Activated B cell treated with CpG ODN at 0.5 μM for 24 hours (primary cell): ENCODE data around the gene XPNPEP2. TPM values are rescaled to one million over a fixed set of nuclear protein-coding genes. Genes with fewer than 3 reads are reported as not detected.

ENCODE experiments used
- ATAC-seq: fragments of 200-7000 bp; cut with Tn5 transposase; one replicate; pipeline ENCODE4 v1.10.0; 2021; ENCODE audit warnings: low read depth, mild to moderate bottlenecking, moderate library complexity
- CTCF ChIA-PET: fragments of 350-600 bp; sonication (Branson Sonifier 250); formaldehyde crosslinking; loops from one replicate; lab custom pipeline; 2021; ENCODE audit warnings: antibody characterized with exemption; lab: Charles Lee
- POLR2A ChIA-PET: fragments of 350-600 bp; sonication (Branson Sonifier 250); formaldehyde crosslinking; loops from one replicate; lab custom pipeline; 2021; ENCODE audit warnings: antibody characterized with exemption; lab: Charles Lee
- DNase-seq: peaks from one replicate; pipeline ENCODE4 v3.0.0; 2022
- H3K27ac Mint-ChIP-seq: one replicate; pipeline ENCODE4 v1.8.0; 2020; ENCODE audit warnings: mixed read lengths
- H3K27me3 Mint-ChIP-seq: one replicate; pipeline ENCODE4 v1.8.0; 2021; ENCODE audit warnings: mixed read lengths
- H3K36me3 Mint-ChIP-seq: one replicate; pipeline ENCODE4 v1.8.0; 2021; ENCODE audit warnings: low read depth, mixed read lengths
- H3K4me1 Mint-ChIP-seq: one replicate; pipeline ENCODE4 v1.8.0; 2021; ENCODE audit warnings: mixed read lengths
- H3K4me3 Mint-ChIP-seq: one replicate; pipeline ENCODE4 v1.8.0; 2020; ENCODE audit warnings: mild to moderate bottlenecking, mixed read lengths
- H3K9me3 Mint-ChIP-seq: one replicate; pipeline ENCODE4 v1.8.0; 2020; ENCODE audit warnings: mixed read lengths
- intact Hi-C: fragments of 100-400 bp; cut with micrococcal nuclease; formaldehyde crosslinking; loops from one replicate; pipeline ENCODE4 v1.15.1; 2024
- total RNA-seq: library from RNA; stranded (reverse); gene quantifications from 2 replicates; pipeline ENCODE4 v1.2.3, GENCODE V29; 2022
- TF ChIP-seq, protein P1 (sequence below): fragments of 200-600 bp; IDR thresholded peaks from one replicate; pipeline ENCODE4 v1.8.0; 2022; ENCODE audit warnings: antibody characterized with exemption, mild to moderate bottlenecking

XPNPEP2 gene
- total RNA-seq, 1 donor from 2014 or later, result 0.07 TPM

DNA sequence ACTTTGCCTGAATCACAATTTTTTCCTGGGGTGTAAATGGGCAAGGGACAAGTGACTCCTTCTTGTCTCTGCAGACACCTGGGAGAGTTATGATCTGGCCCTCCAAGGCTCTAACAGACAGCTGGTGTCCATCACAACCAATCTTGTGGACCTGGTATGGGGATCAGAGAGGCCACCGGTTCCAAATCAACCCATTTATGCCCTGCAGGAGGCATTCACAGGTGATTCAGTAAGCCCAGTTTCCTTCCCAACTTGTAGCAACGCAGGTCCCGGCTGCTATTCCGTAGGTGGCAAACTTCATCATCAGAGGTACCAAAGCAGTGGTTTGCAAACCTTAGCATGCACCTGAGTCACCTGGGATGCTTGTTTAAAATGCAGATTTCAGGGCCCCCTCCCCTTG lies 8.8 kb downstream of the XPNPEP2 start:
- no peak for DNase-seq
- intact Hi-C loops, result no loop called here
- ChIA-PET POLR2A (no interaction called here), CTCF (no interaction called here)
- no peaks in the 10 kb centered on the region for H3K36me3 Mint-ChIP-seq
- no peaks in the 10 kb centered on the region for H3K9me3 Mint-ChIP-seq
- H3K27ac Mint-ChIP-seq, result no peak overlapping the region
- TF ChIP-seq, protein P1, sequence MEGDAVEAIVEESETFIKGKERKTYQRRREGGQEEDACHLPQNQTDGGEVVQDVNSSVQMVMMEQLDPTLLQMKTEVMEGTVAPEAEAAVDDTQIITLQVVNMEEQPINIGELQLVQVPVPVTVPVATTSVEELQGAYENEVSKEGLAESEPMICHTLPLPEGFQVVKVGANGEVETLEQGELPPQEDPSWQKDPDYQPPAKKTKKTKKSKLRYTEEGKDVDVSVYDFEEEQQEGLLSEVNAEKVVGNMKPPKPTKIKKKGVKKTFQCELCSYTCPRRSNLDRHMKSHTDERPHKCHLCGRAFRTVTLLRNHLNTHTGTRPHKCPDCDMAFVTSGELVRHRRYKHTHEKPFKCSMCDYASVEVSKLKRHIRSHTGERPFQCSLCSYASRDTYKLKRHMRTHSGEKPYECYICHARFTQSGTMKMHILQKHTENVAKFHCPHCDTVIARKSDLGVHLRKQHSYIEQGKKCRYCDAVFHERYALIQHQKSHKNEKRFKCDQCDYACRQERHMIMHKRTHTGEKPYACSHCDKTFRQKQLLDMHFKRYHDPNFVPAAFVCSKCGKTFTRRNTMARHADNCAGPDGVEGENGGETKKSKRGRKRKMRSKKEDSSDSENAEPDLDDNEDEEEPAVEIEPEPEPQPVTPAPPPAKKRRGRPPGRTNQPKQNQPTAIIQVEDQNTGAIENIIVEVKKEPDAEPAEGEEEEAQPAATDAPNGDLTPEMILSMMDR, result no peak
- no peaks in the 10 kb centered on the region for H3K27me3 Mint-ChIP-seq
- no peak overlapping the region for H3K4me3 Mint-ChIP-seq
- peaks cover 4% of the 10 kb centered on the region for H3K4me1 Mint-ChIP-seq
- no peak for ATAC-seq

GRCh38 chrX:129748305-129748704 lies 9.5 kb downstream of the XPNPEP2 start:
- TF ChIP-seq, protein P1, result no peak
- no peaks in the 10 kb centered on the region for H3K9me3 Mint-ChIP-seq
- H3K27ac Mint-ChIP-seq, result no peak overlapping the region
- intact Hi-C loops, result no loop called here
- ChIA-PET POLR2A (no interaction called here), CTCF (no interaction called here)
- no peak for ATAC-seq
- no peaks in the 10 kb centered on the region for H3K36me3 Mint-ChIP-seq
- no peaks in the 10 kb centered on the region for H3K4me1 Mint-ChIP-seq
- no peak overlapping the region for H3K4me3 Mint-ChIP-seq
- DNase-seq, result no peak
- H3K27me3 Mint-ChIP-seq, result no peaks in the 10 kb centered on the region

DNA sequence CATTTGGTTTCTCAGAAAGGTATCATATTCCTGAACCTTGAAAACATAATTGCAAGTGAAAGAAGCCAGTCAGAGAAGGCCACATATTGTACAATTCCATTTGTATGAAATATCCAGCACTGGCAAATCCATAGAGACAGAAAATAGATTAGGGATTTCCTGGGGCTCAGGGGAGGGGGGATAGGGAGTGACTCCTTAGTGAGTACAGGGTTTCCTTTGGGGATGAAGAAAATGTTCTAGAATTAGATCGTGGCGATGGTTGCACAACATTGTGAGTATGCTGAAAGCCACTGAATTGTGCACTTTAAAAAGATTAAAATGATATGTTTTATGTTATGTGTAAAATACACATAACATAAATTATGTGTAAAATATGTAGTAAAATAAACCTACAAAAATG lies 10.3 kb downstream of the XPNPEP2 start:
- intact Hi-C loops, result no loop called here
- H3K9me3 Mint-ChIP-seq, result no peaks in the 10 kb centered on the region

DNA sequence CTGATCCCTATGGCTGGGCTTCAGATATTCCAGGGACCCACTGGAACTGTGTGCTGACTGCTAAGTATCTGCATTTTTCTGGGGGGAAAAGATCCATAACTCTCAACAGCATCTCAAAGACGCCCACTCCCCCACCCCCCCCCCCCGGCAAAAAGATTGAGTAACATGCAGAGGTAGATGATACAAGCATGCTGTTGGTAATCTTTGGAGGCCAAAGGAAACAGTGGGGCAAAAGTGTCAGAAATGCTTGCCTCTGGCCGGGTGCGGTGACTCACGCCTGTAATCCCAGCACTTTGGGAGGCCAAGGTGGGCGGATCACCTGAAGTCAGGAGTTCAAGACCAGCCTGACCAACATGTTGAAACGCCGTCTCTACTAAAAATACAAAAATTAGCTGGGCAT lies 12.2 kb downstream of the XPNPEP2 start:
- Mint-ChIP-seq H3K27ac (no peak overlapping the region), H3K9me3 (no peaks in the 10 kb centered on the region), H3K36me3 (no peaks in the 10 kb centered on the region), H3K27me3 (no peaks in the 10 kb centered on the region), H3K4me3 (no peak overlapping the region), H3K4me1 (peaks cover 19% of the 10 kb centered on the region)
- ChIA-PET CTCF (no interaction called here), POLR2A (interaction anchor here (11.1 kb wide), 1 partner anchor 24 kb away, joined by 261 read pairs; the partner anchor contains the start of gene SASH3)
- TF ChIP-seq, protein P1, result no peak
- ATAC-seq (no peak), DNase-seq (no peak)
- intact Hi-C loops, result no loop called here

More for the DNA sequence above, 10.3 kb downstream of the XPNPEP2 start:
- H3K4me1 Mint-ChIP-seq, result peaks cover 2% of the 10 kb centered on the region
- TF ChIP-seq, protein P1, result no peak
- H3K27me3 Mint-ChIP-seq, result no peaks in the 10 kb centered on the region
- no peak overlapping the region for H3K4me3 Mint-ChIP-seq
- ChIA-PET POLR2A (no interaction called here), CTCF (no interaction called here)
- no peak overlapping the region for H3K27ac Mint-ChIP-seq
- H3K36me3 Mint-ChIP-seq, result no peaks in the 10 kb centered on the region
- ATAC-seq, result no peak
- DNase-seq, result no peak

DNA sequence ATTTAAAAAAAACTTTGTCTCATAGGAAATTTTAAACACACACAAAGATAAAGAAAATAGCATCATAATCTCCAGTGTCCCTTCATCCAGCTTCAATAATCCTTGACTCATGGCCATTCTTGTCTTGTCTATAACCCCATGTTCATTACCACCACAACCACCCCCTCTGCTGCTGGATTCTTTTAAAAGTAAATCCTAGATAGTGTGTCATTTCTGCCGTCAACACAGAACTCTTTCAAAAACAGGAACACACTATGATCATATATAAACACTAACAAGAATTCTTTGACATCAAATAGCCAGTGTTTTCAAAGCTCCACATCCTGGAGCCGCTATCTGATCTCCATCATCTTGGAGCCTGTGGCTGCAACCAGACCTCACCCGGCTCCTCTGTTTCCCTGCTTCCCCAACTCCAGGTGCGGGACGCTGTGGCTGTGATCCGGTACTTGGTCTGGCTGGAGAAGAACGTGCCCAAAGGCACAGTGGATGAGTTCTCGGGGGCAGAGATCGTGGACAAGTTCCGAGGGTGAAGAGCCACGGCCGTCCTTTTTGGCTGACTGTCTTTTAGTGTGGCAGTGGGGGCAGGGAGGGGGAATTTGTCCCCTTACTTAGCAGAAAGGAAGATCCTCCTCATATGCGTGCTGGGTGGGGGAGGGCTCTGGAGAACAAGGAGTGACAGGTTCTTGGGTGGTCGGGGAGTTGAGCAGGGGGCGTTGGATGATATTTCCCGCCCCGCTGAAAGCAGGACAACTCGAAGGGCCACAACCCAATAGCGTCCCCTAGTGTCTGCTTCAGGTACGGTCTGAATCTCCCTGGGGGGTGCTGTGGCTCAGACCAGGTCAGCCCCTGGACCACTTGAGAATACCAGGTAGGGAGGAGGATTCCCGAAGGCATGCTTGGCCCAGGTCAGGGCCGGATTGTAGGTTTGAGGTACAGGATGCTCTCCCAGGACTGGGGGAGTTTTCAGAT lies 15.6 kb downstream of the XPNPEP2 start:
- Mint-ChIP-seq H3K4me3 (peak overlapping the region; percentile 11), H3K27ac (peak overlapping the region; percentile 50), H3K27me3 (no peaks in the 10 kb centered on the region), H3K4me1 (peaks cover 49% of the 10 kb centered on the region), H3K36me3 (no peaks in the 10 kb centered on the region), H3K9me3 (no peaks in the 10 kb centered on the region)
- POLR2A ChIA-PET, result interaction anchor here (1.4 to 11.1 kb wide), 2 partner anchors 21 to 76 kb away, joined by 4 to 261 read pairs; partner anchors contain the start of gene SASH3
- TF ChIP-seq, protein P1, result no peak
- ATAC-seq (no peak), DNase-seq (no peak)
- intact Hi-C loops, result loop anchor here (1.0 to 2.0 kb wide), 2 partner anchors 16 to 76 kb away; partner anchors contain the start of gene XPNPEP2
- CTCF ChIA-PET, result interaction anchor here (0.6 to 2.0 kb wide), 2 partner anchors 69 to 149 kb away, joined by 3 to 6 read pairs; no protein-coding TSS in a partner anchor
